GM23338 (cell line): ENCODE data around the gene MAPK8IP3. TPM values are rescaled to one million over a fixed set of nuclear protein-coding genes. Genes with fewer than 3 reads are reported as not detected.

ENCODE experiments used
- ATAC-seq: fragments of 200-7000 bp; cut with Tn5 transposase; 3 replicates; pipeline ENCODE4 v1.9.1; 2020
- DNase-seq: peaks from one replicate; pipeline ENCODE4 v3.0.0-alpha.2; 2015; ENCODE audit warnings: low spot score
- H2AFZ ChIP-seq: fragments of 200-600 bp; sonication (generic); 2 replicates; pipeline ENCODE4 v1.8.0; 2016; ENCODE audit warnings: antibody characterized with exemption, mild to moderate bottlenecking, moderate library complexity
- H3F3A ChIP-seq: fragments of 200-600 bp; sonication (generic); replicated peaks from 2 replicates; pipeline ENCODE4 v1.8.0; 2017; ENCODE audit warnings: antibody characterized with exemption, mixed run types, low read depth
- H3K27ac ChIP-seq: fragments of 200-600 bp; sonication (generic); 2 replicates; pipeline ENCODE4 v1.6.1; 2016; ENCODE audit warnings: low read depth
- H3K27me3 ChIP-seq: fragments of 200-600 bp; sonication (generic); 2 replicates; pipeline ENCODE4 v1.8.0; 2016; ENCODE audit warnings: mild to moderate bottlenecking, mixed run types, moderate library complexity; ENCODE audit not compliant: insufficient read depth
- H3K36me3 ChIP-seq: fragments of 200-600 bp; sonication (generic); 2 replicates; pipeline ENCODE4 v1.8.0; 2016; ENCODE audit warnings: mild to moderate bottlenecking; ENCODE audit not compliant: insufficient read depth
- H3K4me1 ChIP-seq: fragments of 200-600 bp; sonication (generic); 2 replicates; pipeline ENCODE4 v1.8.0; 2016; ENCODE audit warnings: mild to moderate bottlenecking, moderate library complexity; ENCODE audit not compliant: insufficient read depth
- H3K4me2 ChIP-seq: fragments of 200-600 bp; sonication (generic); 2 replicates; pipeline ENCODE4 v1.7.1; 2017; ENCODE audit warnings: mixed run types
- H3K4me3 ChIP-seq: fragments of 200-600 bp; sonication (generic); 2 replicates; pipeline ENCODE4 v1.6.1; 2016; ENCODE audit warnings: mixed run types
- H3K79me2 ChIP-seq: fragments of 200-600 bp; sonication (generic); replicated peaks from 2 replicates; pipeline ENCODE4 v1.8.0; 2017; ENCODE audit warnings: mild to moderate bottlenecking; ENCODE audit not compliant: insufficient read depth
- H3K9me2 ChIP-seq: fragments of 200-600 bp; sonication (generic); 2 replicates; pipeline ENCODE4 v1.8.0; 2017; ENCODE audit not compliant: insufficient read depth
- H4K20me1 ChIP-seq: fragments of 200-600 bp; sonication (generic); replicated peaks from 2 replicates; pipeline ENCODE4 v1.8.0; 2017; ENCODE audit warnings: mild to moderate bottlenecking; ENCODE audit not compliant: insufficient read depth
- H3K27ac Mint-ChIP-seq: 2 replicates; pipeline ENCODE4 v1.8.0; 2020; ENCODE audit warnings: inconsistent platforms, mild to moderate bottlenecking, moderate library complexity, mixed read lengths
- H3K27me3 Mint-ChIP-seq: 3 replicates; pipeline ENCODE4 v1.8.0; 2022; ENCODE audit warnings: low read depth, mild to moderate bottlenecking, moderate library complexity, mixed read lengths, inconsistent platforms; ENCODE audit not compliant: insufficient read depth, poor library complexity
- H3K36me3 Mint-ChIP-seq: 3 replicates; pipeline ENCODE4 v1.8.0; 2021; ENCODE audit warnings: low read depth, mild to moderate bottlenecking, inconsistent platforms, moderate library complexity, mixed read lengths
- H3K4me1 Mint-ChIP-seq: 3 replicates; pipeline ENCODE4 v1.8.0; 2020; ENCODE audit warnings: mild to moderate bottlenecking, inconsistent platforms, mixed read lengths
- H3K4me3 Mint-ChIP-seq: 3 replicates; pipeline ENCODE4 v1.8.0; 2021; ENCODE audit warnings: moderate library complexity, mild to moderate bottlenecking, inconsistent platforms, mixed read lengths
- H3K9me3 Mint-ChIP-seq: 3 replicates; pipeline ENCODE4 v1.8.0; 2020; ENCODE audit warnings: moderate library complexity, mild to moderate bottlenecking, inconsistent platforms, mixed read lengths
- CTCF ChIP-seq, 2 experiments: fragments of 200-600 bp in 1 of 2; sonication (generic) in 1 of 2; conservative IDR thresholded peaks; 2 replicates each; pipeline versions ENCODE4 v1.5.1 to v1.6.1; 2016 to 2017; ENCODE audit warnings: antibody characterized with exemption in 2 of 2, low read depth in 2 of 2, mild to moderate bottlenecking in 2 of 2, moderate library complexity in 1 of 2
- ETS1 ChIP-seq: IDR thresholded peaks from 2 replicates; pipeline ENCODE4 v1.6.1; 2016; ENCODE audit warnings: antibody characterized with exemption
- EZH2 ChIP-seq: fragments of 200-600 bp; sonication (generic); IDR thresholded peaks from one replicate; pipeline ENCODE4 v1.8.0; 2017; ENCODE audit warnings: antibody characterized with exemption, mild to moderate bottlenecking, low read depth; ENCODE audit not compliant: unreplicated experiment
- EZH2phosphoT487 ChIP-seq: fragments of 200-600 bp; sonication (generic); IDR thresholded peaks from one replicate; pipeline ENCODE4 v1.8.1; 2018; ENCODE audit warnings: antibody characterized with exemption; ENCODE audit not compliant: unreplicated experiment
- JUNB ChIP-seq: IDR thresholded peaks from one replicate; pipeline ENCODE4 v1.6.1; 2016; ENCODE audit warnings: antibody characterized with exemption; ENCODE audit not compliant: unreplicated experiment
- NANOG ChIP-seq: IDR thresholded peaks from 2 replicates; pipeline ENCODE4 v1.6.1; 2016; ENCODE audit warnings: antibody characterized with exemption, borderline replicate concordance
- REST ChIP-seq: IDR thresholded peaks from one replicate; pipeline ENCODE4 v1.6.1; 2018; ENCODE audit warnings: antibody characterized with exemption; ENCODE audit not compliant: unreplicated experiment
- ZNF114 ChIP-seq: fragments of 250-450 bp; sonication (Bioruptor Pico); IDR thresholded peaks from 2 replicates; pipeline ENCODE4 v1.5.0; 2020; ENCODE audit warnings: mild to moderate bottlenecking, moderate library complexity
- ZNF462 ChIP-seq: fragments of 250-450 bp; sonication (Bioruptor Pico); IDR thresholded peaks from 2 replicates; pipeline ENCODE4 v1.5.0; 2020; ENCODE audit warnings: mild to moderate bottlenecking, moderate library complexity
- polyA plus RNA-seq: library from polyadenylated mRNA; unstranded; fragments of >200 nt; fragmentation: Nextera tagmentation; extraction: Ambion mirVana; gene quantifications from 2 replicates; pipeline ENCODE4 v1.2.1, GENCODE V29; 2016
- total RNA-seq: library from RNA; depleted of rRNA; stranded (reverse); fragments of >200 nt; shearing (Covaris generic); gene quantifications from 2 replicates; pipeline ENCODE4 v1.2.3, GENCODE V29; 2014

The MAPK8IP3 gene
- total and polyA plus RNA-seq, 2 experiments from 2014 or later: 11.3 to 58.4 TPM

- no peak for ATAC-seq
- no peaks in the 10 kb centered on the region for H4K20me1 ChIP-seq
- H3K36me3 Mint-ChIP-seq: peaks cover 18% of the 10 kb centered on the region
- no peaks in the 10 kb centered on the region for H3K4me1 Mint-ChIP-seq
- no peak overlapping the region for H2AFZ ChIP-seq
- H3K4me1 ChIP-seq: no peaks in the 10 kb centered on the region
- TF ChIP-seq JUNB: no peak
- no peak for TF ChIP-seq NANOG
- no peak for TF ChIP-seq CTCF (conservative IDR thresholded peaks at IDR 0.05; ENCODE audit: low read depth in 2 of 2)
- no peak for TF ChIP-seq ZNF114 (CRISPR knock-in tag)
- no peak for TF ChIP-seq REST
- TF ChIP-seq EZH2: no peak
- TF ChIP-seq ZNF462 (CRISPR knock-in tag): no peak
- TF ChIP-seq ETS1: no peak
- no peak for TF ChIP-seq EZH2phosphoT487
- no peak overlapping the region for H3K4me2 ChIP-seq
- no peaks in the 10 kb centered on the region for H3K79me2 ChIP-seq
- no peak overlapping the region for H3K27ac Mint-ChIP-seq
- H3K4me3 ChIP-seq: no peak overlapping the region
- H3K27me3 Mint-ChIP-seq: peaks cover 13% of the 10 kb centered on the region
- no peaks in the 10 kb centered on the region for H3K27me3 ChIP-seq
- no peak overlapping the region for H3K27ac ChIP-seq
- no peaks in the 10 kb centered on the region for H3F3A ChIP-seq
- no peak for DNase-seq
- H3K36me3 ChIP-seq: no peaks in the 10 kb centered on the region; the same call in 1 of the 2 replicates
- H3K9me2 ChIP-seq: no peaks in the 10 kb centered on the region
- no peaks in the 10 kb centered on the region for H3K9me3 Mint-ChIP-seq
- H3K4me3 Mint-ChIP-seq: no peak overlapping the region
Observed at GRCh38 chr16:1751946-1752345, 46.0 kb downstream of the MAPK8IP3 start.
